ENCODE measurements around the gene CDCA7L.

DNA sequence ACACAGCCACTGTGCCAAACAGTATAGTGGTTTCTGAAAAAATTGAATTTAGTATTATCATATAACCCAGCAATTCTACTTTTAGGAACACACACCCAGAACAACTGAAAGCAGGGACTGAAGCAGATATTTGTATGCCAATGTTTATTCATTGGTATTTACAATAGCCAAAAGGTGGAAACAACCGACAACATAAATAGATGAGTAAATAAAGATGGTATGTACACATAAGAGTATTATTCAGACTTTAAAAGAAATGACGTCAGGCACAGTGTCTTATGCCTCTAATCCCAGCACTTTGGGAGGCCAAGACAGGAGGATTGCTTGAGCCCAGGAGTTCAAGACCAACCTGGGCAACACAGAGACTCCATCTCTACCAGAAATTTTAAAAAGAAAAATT lies 7.2 kb downstream of the CDCA7L start:
- TF ChIP-seq, protein P1, sequence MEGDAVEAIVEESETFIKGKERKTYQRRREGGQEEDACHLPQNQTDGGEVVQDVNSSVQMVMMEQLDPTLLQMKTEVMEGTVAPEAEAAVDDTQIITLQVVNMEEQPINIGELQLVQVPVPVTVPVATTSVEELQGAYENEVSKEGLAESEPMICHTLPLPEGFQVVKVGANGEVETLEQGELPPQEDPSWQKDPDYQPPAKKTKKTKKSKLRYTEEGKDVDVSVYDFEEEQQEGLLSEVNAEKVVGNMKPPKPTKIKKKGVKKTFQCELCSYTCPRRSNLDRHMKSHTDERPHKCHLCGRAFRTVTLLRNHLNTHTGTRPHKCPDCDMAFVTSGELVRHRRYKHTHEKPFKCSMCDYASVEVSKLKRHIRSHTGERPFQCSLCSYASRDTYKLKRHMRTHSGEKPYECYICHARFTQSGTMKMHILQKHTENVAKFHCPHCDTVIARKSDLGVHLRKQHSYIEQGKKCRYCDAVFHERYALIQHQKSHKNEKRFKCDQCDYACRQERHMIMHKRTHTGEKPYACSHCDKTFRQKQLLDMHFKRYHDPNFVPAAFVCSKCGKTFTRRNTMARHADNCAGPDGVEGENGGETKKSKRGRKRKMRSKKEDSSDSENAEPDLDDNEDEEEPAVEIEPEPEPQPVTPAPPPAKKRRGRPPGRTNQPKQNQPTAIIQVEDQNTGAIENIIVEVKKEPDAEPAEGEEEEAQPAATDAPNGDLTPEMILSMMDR (IDR thresholded peaks at IDR 0.05; ENCODE audit: low read depth, low read length, poor library complexity, severe bottlenecking), result no peak
- TF ChIP-seq EZH2phosphoT487 (IDR thresholded peaks at IDR 0.05; ENCODE audit: borderline replicate concordance, low read length), result no peak
